ENCODE results near the gene MAPK8. TPM values are rescaled to one million over a fixed set of nuclear protein-coding genes. Genes with fewer than 3 reads are reported as not detected.

MAPK8 gene
- total and polyA plus RNA-seq, 2 of the 4 experiments (the other 2 are of a cell fraction): 41.5 to 54.7 TPM

DNA sequence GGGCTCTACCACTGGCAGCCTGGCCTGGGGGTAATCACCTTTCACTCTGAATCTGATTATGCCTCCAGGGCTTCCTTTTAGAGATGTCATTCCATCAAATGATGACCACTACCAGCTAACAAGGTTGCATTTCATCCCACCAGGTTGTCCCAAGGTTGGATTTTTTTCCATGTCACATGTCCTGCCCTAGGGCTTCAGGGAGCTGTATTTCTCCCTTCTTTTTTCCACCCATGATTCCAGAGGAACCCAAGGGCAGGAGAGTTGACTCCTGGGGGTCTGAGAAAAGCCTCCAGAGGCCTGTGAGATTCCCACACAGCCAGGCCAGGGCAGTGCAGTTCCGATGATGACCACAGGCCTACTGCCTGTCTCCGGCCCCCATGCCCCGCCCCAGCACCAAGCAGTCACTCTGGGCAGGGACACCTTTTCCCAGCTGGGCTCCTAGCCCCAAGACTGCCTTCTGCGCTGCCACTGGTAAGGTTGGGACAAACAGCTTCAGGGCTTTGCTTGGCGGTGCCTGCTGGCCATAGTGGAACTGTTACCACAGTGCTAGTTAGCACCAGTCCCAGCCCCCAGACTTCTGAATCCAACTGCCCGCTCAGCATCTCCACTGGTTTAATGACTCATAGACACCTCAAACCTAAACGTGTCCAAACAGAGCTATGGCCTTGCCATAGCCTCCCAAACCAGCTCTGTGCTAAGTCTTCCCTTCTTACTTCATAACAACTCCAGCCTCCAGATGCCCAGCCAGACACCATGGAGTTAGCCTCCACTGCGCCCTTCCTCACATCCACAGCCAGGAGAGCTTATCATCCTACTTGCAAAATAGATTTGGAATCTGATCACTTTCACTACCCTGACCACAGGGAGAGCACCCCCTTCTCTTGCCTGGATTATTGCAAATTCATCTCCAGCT is 164.7 kb downstream of the MAPK8 start:
- Histone ChIP-seq H4K91ac (ENCODE audit: insufficient read depth, low read depth, low read length) (no peak overlapping the region), H4K8ac (ENCODE audit: low read depth in 2 of 2, low read length in 2 of 2) (no peak overlapping the region), H3K4me2 (ENCODE audit: low read depth, low read length) (no peak overlapping the region), H3K56ac (ENCODE audit: extremely low read depth, insufficient read depth, low read length) (no peak overlapping the region), H3K9me1 (ENCODE audit: insufficient read depth, low read length) (peaks cover 19% of the 10 kb centered on the region; the same call in 1 of the 2 replicates), H3K36me3 (ENCODE audit: control insufficient read depth, insufficient read depth, low read length) (no peaks in the 10 kb centered on the region), H3K18ac (ENCODE audit: low read depth, low read length) (no peak overlapping the region), H2AK9ac (replicated peaks; ENCODE audit: low read depth, low read length, poor library complexity) (no peak overlapping the region), H4K20me1 (ENCODE audit: insufficient read depth, low read length) (peaks cover 6% of the 10 kb centered on the region; the same call in 1 of the 2 replicates), H2BK5ac (ENCODE audit: low read depth, low read length, poor library complexity, severe bottlenecking) (no peak overlapping the region), H2AK5ac (ENCODE audit: low read depth, low read length) (no peak overlapping the region; the same call in 1 of the 2 replicates), H3K4me1 (ENCODE audit: control insufficient read depth, insufficient read depth, low read length) (peaks cover 14% of the 10 kb centered on the region), H3K9ac (ENCODE audit: low read depth, low read length) (no peak overlapping the region), H4K5ac (ENCODE audit: low read depth, low read length) (no peak overlapping the region), H3K27ac (ENCODE audit: insufficient read depth, low read length) (no peak overlapping the region), H3K79me1 (ENCODE audit: low read depth in 1 of 2, low read length in 2 of 2) (peaks cover 18 to 62% of the 10 kb centered on the region in 2 experiments), H2AFZ (replicated peaks; ENCODE audit: low read length, poor library complexity) (no peak overlapping the region), H2BK120ac (ENCODE audit: low read depth, low read length) (no peak overlapping the region), H3K4me3 (ENCODE audit: insufficient read depth, low read depth, low read length) (no peak overlapping the region), H2BK20ac (ENCODE audit: low read depth, low read length) (no peak overlapping the region), H3K9me3 (ENCODE audit: control insufficient read depth, insufficient read depth, low read length) (no peaks in the 10 kb centered on the region), H3K4ac (ENCODE audit: low read depth, low read length) (peak overlapping the region; percentile 24; the same call in 1 of the 2 replicates), H3K27me3 (ENCODE audit: control insufficient read depth, insufficient read depth, low read length) (no peaks in the 10 kb centered on the region), H2BK15ac (ENCODE audit: low read depth, low read length) (no peak overlapping the region), H3K14ac (replicated peaks; ENCODE audit: low read depth, low read length) (0 out of 2 replicates have a peak overlapping the region, but pooled peaks have one; percentile 40), H3K23ac (ENCODE audit: low read depth, low read length) (no peak overlapping the region)
- WGBS, 2 experiments (ENCODE audit: extremely low coverage in 2 of 2, insufficient read length in 1 of 2): 77% methylated on average over 8 of the region's 8 CpGs; no CpG with 5 or more reads in 1 of the 2 experiments
- in situ Hi-C loops (cut with MboI; ENCODE audit: low sequenced_read_pairs) (no loop called here), dilution Hi-C loops (cut with HindIII; ENCODE audit: low sequenced_read_pairs, unreplicated experiment) (no loop called here), intact Hi-C loops (cut with micrococcal nuclease) (no loop called here)
- CTCF ChIA-PET: interaction anchor here (1.3 kb wide), 1 partner anchor 12 kb away, joined by 4 read pairs; no protein-coding TSS in a partner anchor
- TF ChIP-seq MAFK (IDR thresholded peaks at IDR 0.05; ENCODE audit: low read depth, low read length): peak; percentile 72
- TF ChIP-seq FOS (IDR thresholded peaks at IDR 0.05; ENCODE audit: low read depth, low read length): no peak
- ATAC-seq (ENCODE audit: low read depth) (peak; percentile 72), DNase-seq (peak; percentile 68)
- BruUV-seq (replicated peaks): no TSS peak
- POLR2A ChIA-PET (ENCODE audit: unreplicated experiment): no interaction called here

Data from IMR-90 (cell line).